Neural progenitor cell (in vitro differentiated cells): ENCODE data around the gene NPC1L1. TPM values are rescaled to one million over a fixed set of nuclear protein-coding genes. Genes with fewer than 3 reads are reported as not detected.

ENCODE experiments used
- DNase-seq: peaks from one replicate; pipeline ENCODE4 v3.0.0-alpha.2; 2016; ENCODE audit warnings: low spot score
- H2AFZ ChIP-seq: fragments of 200-600 bp; sonication (generic); replicated peaks from 2 replicates; pipeline ENCODE4 v1.6.1; 2016; ENCODE audit warnings: antibody characterized with exemption
- H3F3A ChIP-seq: fragments of 200-600 bp; sonication (generic); 2 replicates; pipeline ENCODE4 v1.6.1; 2016; ENCODE audit warnings: antibody characterized with exemption, low read depth
- H3K27ac ChIP-seq: fragments of 200-600 bp; sonication (generic); 2 replicates; pipeline ENCODE4 v1.5.1; 2016; ENCODE audit warnings: mild to moderate bottlenecking
- H3K27me3 ChIP-seq: fragments of 200-600 bp; sonication (generic); 2 replicates; pipeline ENCODE4 v1.6.1; 2016; ENCODE audit warnings: mild to moderate bottlenecking, moderate library complexity
- H3K36me3 ChIP-seq: fragments of 200-600 bp; sonication (generic); 2 replicates; pipeline ENCODE4 v1.5.1; 2016
- H3K4me1 ChIP-seq: fragments of 200-600 bp; sonication (generic); 2 replicates; pipeline ENCODE4 v1.6.1; 2016; ENCODE audit warnings: mixed run types
- H3K4me2 ChIP-seq: fragments of 200-600 bp; sonication (generic); 2 replicates; pipeline ENCODE4 v1.6.1; 2016
- H3K4me3 ChIP-seq: fragments of 200-600 bp; sonication (generic); 2 replicates; pipeline ENCODE4 v1.5.1; 2016
- H3K79me2 ChIP-seq: fragments of 200-600 bp; sonication (generic); 2 replicates; pipeline ENCODE4 v1.6.1; 2016; ENCODE audit warnings: low read depth
- H3K9ac ChIP-seq: fragments of 200-600 bp; sonication (generic); 2 replicates; pipeline ENCODE4 v1.6.1; 2016
- H3K9me3 ChIP-seq: fragments of 200-600 bp; sonication (generic); 2 replicates; pipeline ENCODE4 v1.5.1; 2016; ENCODE audit warnings: low read depth
- H4K20me1 ChIP-seq: fragments of 200-600 bp; sonication (generic); 2 replicates; pipeline ENCODE4 v1.6.1; 2016; ENCODE audit warnings: low read depth
- H3K27ac Mint-ChIP-seq: 3 replicates; pipeline ENCODE4 v1.8.0; 2021; ENCODE audit warnings: mixed read lengths
- H3K27me3 Mint-ChIP-seq: 2 replicates; pipeline ENCODE4 v1.8.0; 2022; ENCODE audit warnings: low read depth, mild to moderate bottlenecking, inconsistent platforms, moderate library complexity, mixed read lengths; ENCODE audit not compliant: insufficient read depth
- H3K36me3 Mint-ChIP-seq: 3 replicates; pipeline ENCODE4 v1.8.0; 2021; ENCODE audit warnings: mixed read lengths
- H3K4me1 Mint-ChIP-seq: 3 replicates; pipeline ENCODE4 v1.8.0; 2021; ENCODE audit warnings: mixed read lengths
- H3K4me3 Mint-ChIP-seq: 3 replicates; pipeline ENCODE4 v1.8.0; 2021; ENCODE audit warnings: mild to moderate bottlenecking, moderate library complexity, mixed read lengths
- H3K9me3 Mint-ChIP-seq: 3 replicates; pipeline ENCODE4 v1.8.0; 2020; ENCODE audit warnings: mixed read lengths
- CTCF ChIP-seq: fragments of 200-600 bp; sonication (generic); IDR thresholded peaks from 2 replicates; pipeline ENCODE4 v1.5.1; 2017; ENCODE audit warnings: antibody characterized with exemption, mild to moderate bottlenecking
- EZH2 ChIP-seq: fragments of 200-600 bp; sonication (generic); IDR thresholded peaks from 2 replicates; pipeline ENCODE4 v1.6.1; 2017; ENCODE audit warnings: antibody characterized with exemption, mild to moderate bottlenecking, moderate library complexity
- EZH2phosphoT487 ChIP-seq: fragments of 200-600 bp; sonication (generic); IDR thresholded peaks from 2 replicates; pipeline ENCODE4 v1.6.1; 2017; ENCODE audit warnings: antibody characterized with exemption
- total RNA-seq: library from RNA; depleted of rRNA; stranded (reverse); fragments of >200 nt; gene quantifications from 2 replicates; pipeline ENCODE4 v1.2.3, GENCODE V29; 2015; ENCODE audit warnings: low replicate concordance

The NPC1L1 gene
- total RNA-seq, 1 donor from 2014 or later = not detected

GRCh38 chr7:44568771-44569560 is 27.8 kb upstream of the NPC1L1 start:
- TF ChIP-seq EZH2 (no peak), CTCF (no peak), EZH2phosphoT487 (no peak)
- H3K9ac ChIP-seq = no peak overlapping the region
- no peaks in the 10 kb centered on the region for H4K20me1 ChIP-seq
- H3K36me3 ChIP-seq = peaks cover 7% of the 10 kb centered on the region
- H3K4me3 ChIP-seq = no peak overlapping the region
- peaks cover 47% of the 10 kb centered on the region for H3K36me3 Mint-ChIP-seq
- no peak overlapping the region for H2AFZ ChIP-seq
- peaks cover 26% of the 10 kb centered on the region for H3K79me2 ChIP-seq
- H3K4me1 ChIP-seq = peaks cover 8% of the 10 kb centered on the region
- H3K9me3 ChIP-seq = no peaks in the 10 kb centered on the region
- H3K4me1 Mint-ChIP-seq = peaks cover 11% of the 10 kb centered on the region
- H3K27me3 Mint-ChIP-seq = peaks cover 5% of the 10 kb centered on the region
- no peak overlapping the region for H3K27ac Mint-ChIP-seq
- no peak overlapping the region for H3K4me2 ChIP-seq
- H3K27ac ChIP-seq = no peak overlapping the region
- H3K27me3 ChIP-seq = no peaks in the 10 kb centered on the region
- H3K4me3 Mint-ChIP-seq = no peak overlapping the region
- DNase-seq = no peak
- H3K9me3 Mint-ChIP-seq = no peaks in the 10 kb centered on the region
- H3F3A ChIP-seq = peaks cover 15% of the 10 kb centered on the region

GRCh38 chr7:44567884-44568283 is 26.8 kb upstream of the NPC1L1 start:
- no peak overlapping the region for H3K4me2 ChIP-seq
- peaks cover 5% of the 10 kb centered on the region for H3K4me1 ChIP-seq
- Mint-ChIP-seq H3K36me3 (peaks cover 52% of the 10 kb centered on the region), H3K27ac (no peak overlapping the region), H3K4me3 (no peak overlapping the region), H3K9me3 (no peaks in the 10 kb centered on the region), H3K4me1 (peaks cover 6% of the 10 kb centered on the region), H3K27me3 (peaks cover 5% of the 10 kb centered on the region)
- H3K9me3 ChIP-seq = no peaks in the 10 kb centered on the region
- no peak overlapping the region for H3K9ac ChIP-seq
- peaks cover 14% of the 10 kb centered on the region for H3F3A ChIP-seq
- no peaks in the 10 kb centered on the region for H4K20me1 ChIP-seq
- DNase-seq = no peak
- H3K4me3 ChIP-seq = no peak overlapping the region
- H3K27me3 ChIP-seq = no peaks in the 10 kb centered on the region
- H3K79me2 ChIP-seq = peaks cover 17% of the 10 kb centered on the region
- no peak overlapping the region for H2AFZ ChIP-seq
- H3K27ac ChIP-seq = no peak overlapping the region
- H3K36me3 ChIP-seq = peaks cover 7% of the 10 kb centered on the region
- TF ChIP-seq CTCF = no peak
- no peak for TF ChIP-seq EZH2phosphoT487
- no peak for TF ChIP-seq EZH2

DNA sequence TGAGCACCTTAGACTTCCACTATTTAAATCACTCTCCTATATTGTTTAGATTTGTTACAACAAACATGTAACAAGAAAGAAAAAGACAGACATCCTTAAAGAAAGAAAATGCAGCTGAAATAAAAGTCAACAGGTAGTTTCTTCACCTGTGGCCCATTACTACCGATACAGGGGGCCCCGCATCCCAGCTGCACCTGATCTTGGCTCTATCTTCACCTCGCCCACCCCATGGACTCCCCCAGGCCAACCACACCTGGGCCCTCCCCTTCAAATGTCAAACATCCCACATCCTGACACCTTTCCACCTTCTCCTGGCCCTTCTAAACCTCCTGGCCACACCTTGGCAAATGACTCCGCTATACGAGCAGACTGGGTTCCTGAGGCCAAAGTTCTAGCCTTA is 25.6 kb upstream of the NPC1L1 start:
- Histone ChIP-seq H3K27me3 (no peaks in the 10 kb centered on the region), H3K4me2 (no peak overlapping the region), H3F3A (peaks cover 14% of the 10 kb centered on the region), H4K20me1 (no peaks in the 10 kb centered on the region), H3K27ac (no peak overlapping the region), H3K9me3 (no peaks in the 10 kb centered on the region), H2AFZ (no peak overlapping the region), H3K9ac (no peak overlapping the region), H3K4me3 (no peak overlapping the region), H3K79me2 (peaks cover 7% of the 10 kb centered on the region), H3K4me1 (no peaks in the 10 kb centered on the region), H3K36me3 (no peaks in the 10 kb centered on the region)
- H3K36me3 Mint-ChIP-seq = peaks cover 45% of the 10 kb centered on the region
- no peak overlapping the region for H3K27ac Mint-ChIP-seq
- no peaks in the 10 kb centered on the region for H3K9me3 Mint-ChIP-seq
- H3K4me3 Mint-ChIP-seq = no peak overlapping the region
- TF ChIP-seq CTCF (no peak), EZH2 (no peak)
- DNase-seq = no peak
- H3K27me3 Mint-ChIP-seq = peaks cover 5% of the 10 kb centered on the region
- no peaks in the 10 kb centered on the region for H3K4me1 Mint-ChIP-seq
